GM23248 (cell line): ENCODE results near the gene RABL6. TPM values are rescaled to one million over a fixed set of nuclear protein-coding genes. Genes with fewer than 3 reads are reported as not detected.

Experiments
- DNase-seq: peaks from one replicate; pipeline ENCODE4 v3.0.0-alpha.2; 2015
- H2AFZ ChIP-seq: fragments of 200-600 bp; sonication (generic); 2 replicates; pipeline ENCODE4 v1.6.1; 2016; ENCODE audit warnings: antibody characterized with exemption
- H3F3A ChIP-seq: fragments of 200-600 bp; sonication (generic); 2 replicates; pipeline ENCODE4 v1.6.1; 2016; ENCODE audit warnings: mild to moderate bottlenecking, antibody characterized with exemption, mixed run types; ENCODE audit not compliant: insufficient read depth
- H3K27ac ChIP-seq: fragments of 200-600 bp; sonication (generic); 2 replicates; pipeline ENCODE4 v1.5.1; 2016; ENCODE audit warnings: mild to moderate bottlenecking
- H3K27me3 ChIP-seq: fragments of 200-600 bp; sonication (generic); replicated peaks from 2 replicates; pipeline ENCODE4 v1.6.1; 2016; ENCODE audit warnings: mild to moderate bottlenecking; ENCODE audit not compliant: insufficient read depth
- H3K36me3 ChIP-seq: fragments of 200-600 bp; sonication (generic); 2 replicates; pipeline ENCODE4 v1.6.1; 2016; ENCODE audit warnings: low read depth, mild to moderate bottlenecking
- H3K4me1 ChIP-seq: fragments of 200-600 bp; sonication (generic); 2 replicates; pipeline ENCODE4 v1.6.1; 2016; ENCODE audit warnings: mild to moderate bottlenecking; ENCODE audit not compliant: insufficient read depth
- H3K4me2 ChIP-seq: fragments of 200-600 bp; sonication (generic); one replicate; pipeline ENCODE4 v1.6.1; 2016; ENCODE audit warnings: mild to moderate bottlenecking; ENCODE audit not compliant: unreplicated experiment
- H3K4me3 ChIP-seq: fragments of 200-600 bp; sonication (generic); 2 replicates; pipeline ENCODE4 v1.5.1; 2016; ENCODE audit warnings: mild to moderate bottlenecking
- H3K79me2 ChIP-seq: fragments of 200-600 bp; sonication (generic); 2 replicates; pipeline ENCODE4 v1.6.1; 2016; ENCODE audit warnings: mild to moderate bottlenecking; ENCODE audit not compliant: insufficient read depth
- H3K9ac ChIP-seq: fragments of 200-600 bp; sonication (generic); 2 replicates; pipeline ENCODE4 v1.6.1; 2016; ENCODE audit warnings: mild to moderate bottlenecking
- H3K9me2 ChIP-seq: fragments of 200-600 bp; sonication (generic); 2 replicates; pipeline ENCODE4 v1.6.1; 2016; ENCODE audit warnings: mixed run types, mild to moderate bottlenecking, moderate library complexity; ENCODE audit not compliant: insufficient read depth
- H3K9me3 ChIP-seq: fragments of 200-600 bp; sonication (generic); one replicate; pipeline ENCODE4 v1.6.1; 2017; ENCODE audit warnings: low read depth
- H4K20me1 ChIP-seq: fragments of 200-600 bp; sonication (generic); 2 replicates; pipeline ENCODE4 v1.6.0; 2016; ENCODE audit not compliant: insufficient read depth
- EZH2 ChIP-seq: fragments of 200-600 bp; sonication (generic); IDR thresholded peaks from 2 replicates; pipeline ENCODE4 v1.6.1; 2018; ENCODE audit warnings: antibody characterized with exemption, mild to moderate bottlenecking; ENCODE audit not compliant: insufficient read depth, poor library complexity, severe bottlenecking
- EZH2phosphoT487 ChIP-seq: fragments of 200-600 bp; sonication (generic); IDR thresholded peaks from 2 replicates; pipeline ENCODE4 v1.6.1; 2018; ENCODE audit warnings: antibody characterized with exemption, moderate library complexity, mild to moderate bottlenecking, low read depth; ENCODE audit not compliant: insufficient read depth
- WGBS, 2 experiments: methylation state at CpG; one replicate each; pipeline ENCODE4 v1.1.6; 2015 to 2017; ENCODE audit warnings: low lambda C conversion rate in 2 of 2, low coverage in 1 of 2; ENCODE audit errors: missing lambda C conversion rate in 2 of 2; 5-methylcytosine and 5-hydroxymethylcytosine counted together
- in situ Hi-C: fragments of 300-500 bp; cut with MboI; formaldehyde crosslinking; loops from 2 replicates; pipeline ENCODE4 v1.15.0; 2020
- polyA plus RNA-seq: library from polyadenylated mRNA; unstranded; fragments of >200 nt; fragmentation: Nextera tagmentation; extraction: Ambion mirVana; gene quantifications from 2 replicates; pipeline ENCODE4 v1.2.1, GENCODE V29; 2016
- total RNA-seq: library from RNA; depleted of rRNA; stranded (reverse); fragments of >200 nt; shearing (Covaris generic); gene quantifications from 2 replicates; pipeline ENCODE4 v1.2.3, GENCODE V29; 2014

RABL6 gene
- total and polyA plus RNA-seq, 2 experiments from 2014 or later, result 22.0 to 81.1 TPM

- Histone ChIP-seq H3F3A (no peaks in the 10 kb centered on the region), H3K9me3 (no peaks in the 10 kb centered on the region), H3K36me3 (no peaks in the 10 kb centered on the region), H3K4me3 (peak overlapping the region; percentile 41), H3K9me2 (no peaks in the 10 kb centered on the region), H3K79me2 (peaks cover 7% of the 10 kb centered on the region; the same call in 1 of the 2 replicates), H3K9ac (no peak overlapping the region), H2AFZ (no peak overlapping the region), H3K27me3 (0 out of 2 replicates have a peak, but pooled peaks cover 3% of the 10 kb centered on the region), H4K20me1 (no peaks in the 10 kb centered on the region), H3K4me2 (no peak overlapping the region), H3K4me1 (peaks cover 2% of the 10 kb centered on the region), H3K27ac (no peak overlapping the region)
- DNase-seq, result peak; percentile 35
- TF ChIP-seq EZH2 (peak; percentile 9), EZH2phosphoT487 (no peak)
- in situ Hi-C loops, result no loop called here
- 3 to 5% methylated on average over 60 to 77 of the region's 98 CpGs for WGBS, 2 experiments
Measured at GRCh38 chr9:136846376-136847087, 38.8 kb downstream of the RABL6 start.

- peak overlapping the region; percentile 83 for H3K9ac ChIP-seq
- no peak overlapping the region for H2AFZ ChIP-seq
- peak overlapping the region; percentile 86 for H3K4me2 ChIP-seq
- peaks cover 7% of the 10 kb centered on the region; the same call in 1 of the 2 replicates for H3K79me2 ChIP-seq
- H3K9me3 ChIP-seq, result no peaks in the 10 kb centered on the region
- H3K27ac ChIP-seq, result no peak overlapping the region
- in situ Hi-C loops, result no loop called here
- H3K36me3 ChIP-seq, result no peaks in the 10 kb centered on the region
- H3K9me2 ChIP-seq, result no peaks in the 10 kb centered on the region
- H4K20me1 ChIP-seq, result no peaks in the 10 kb centered on the region
- H3K27me3 ChIP-seq, result 0 out of 2 replicates have a peak, but pooled peaks cover 3% of the 10 kb centered on the region
- no peaks in the 10 kb centered on the region for H3F3A ChIP-seq
- peak; percentile 66 for DNase-seq
- no peaks in the 10 kb centered on the region for H3K4me1 ChIP-seq
- peak overlapping the region; percentile 84 for H3K4me3 ChIP-seq
- 1 to 6% methylated on average over 51 to 56 of the region's 75 CpGs for WGBS, 2 experiments
- TF ChIP-seq EZH2phosphoT487 (no peak), EZH2 (no peak)
Measured at GRCh38 chr9:136847088-136847825, 39.5 kb downstream of the RABL6 start.

GRCh38 chr9:136847826-136848392 lies 40.2 kb downstream of the RABL6 start:
- H3K9ac ChIP-seq, result peak overlapping the region; percentile 83
- H3K4me2 ChIP-seq, result peak overlapping the region; percentile 86
- H3K79me2 ChIP-seq, result peaks cover 7% of the 10 kb centered on the region; the same call in 1 of the 2 replicates
- peak overlapping the region; percentile 82 for H3K27ac ChIP-seq
- H4K20me1 ChIP-seq, result no peaks in the 10 kb centered on the region
- peak; percentile 92 for DNase-seq
- no peaks in the 10 kb centered on the region for H3K9me3 ChIP-seq
- in situ Hi-C loops, result no loop called here
- no peaks in the 10 kb centered on the region for H3K9me2 ChIP-seq
- TF ChIP-seq EZH2 (no peak), EZH2phosphoT487 (no peak)
- no peaks in the 10 kb centered on the region for H3K4me1 ChIP-seq
- 1 to 2% methylated on average over 37 to 48 of the region's 48 CpGs for WGBS, 2 experiments
- no peaks in the 10 kb centered on the region for H3K36me3 ChIP-seq
- peak overlapping the region; percentile 84 for H3K4me3 ChIP-seq
- H3K27me3 ChIP-seq, result 0 out of 2 replicates have a peak, but pooled peaks cover 3% of the 10 kb centered on the region
- H2AFZ ChIP-seq, result 0 out of 2 replicates have a peak overlapping the region, but pooled peaks have one; percentile 29
- H3F3A ChIP-seq, result no peaks in the 10 kb centered on the region

- Histone ChIP-seq H3F3A (no peaks in the 10 kb centered on the region), H2AFZ (0 out of 2 replicates have a peak overlapping the region, but pooled peaks have one; percentile 29), H3K4me1 (no peaks in the 10 kb centered on the region), H3K9ac (peak overlapping the region; percentile 83), H3K9me2 (no peaks in the 10 kb centered on the region), H3K9me3 (no peaks in the 10 kb centered on the region), H3K36me3 (no peaks in the 10 kb centered on the region), H3K27ac (peak overlapping the region; percentile 82), H3K79me2 (peaks cover 7% of the 10 kb centered on the region; the same call in 1 of the 2 replicates), H3K4me3 (peak overlapping the region; percentile 84), H4K20me1 (no peaks in the 10 kb centered on the region), H3K4me2 (peak overlapping the region; percentile 86), H3K27me3 (0 out of 2 replicates have a peak, but pooled peaks cover 3% of the 10 kb centered on the region)
- WGBS, 2 experiments, result 1 to 2% methylated on average over 29 to 52 of the region's 53 CpGs
- in situ Hi-C loops, result no loop called here
- no peak for TF ChIP-seq EZH2phosphoT487
- TF ChIP-seq EZH2, result no peak
- DNase-seq, result peak; percentile 70
Measured at GRCh38 chr9:136848393-136849037, 40.8 kb downstream of the RABL6 start.
